NCI-H2107 (cell line): Measurements from ENCODE around the gene GALNS.

Experiments
- DNase-seq: peaks from one replicate; lab custom pipeline; 2025; lab: John Stamatoyannopoulos, UW

Gene GALNS

GRCh38 chr16:88770461-88771293, 86.1 kb downstream of the GALNS start:
- DNase-seq = no peak

- no peak for DNase-seq
These were observed 86.9 kb downstream of the GALNS start for GRCh38 chr16:88769617-88770460.

- no peak for DNase-seq
These were observed 88.5 kb downstream of the GALNS start for GRCh38 chr16:88768071-88768783.

- no peak for DNase-seq
These were observed 89.1 kb downstream of the GALNS start for GRCh38 chr16:88767546-88768070.

- DNase-seq = no peak
These were observed 89.8 kb downstream of the GALNS start for GRCh38 chr16:88766975-88767374.

GRCh38 chr16:88764913-88765349, 91.8 kb downstream of the GALNS start:
- DNase-seq = no peak

GRCh38 chr16:88764080-88764479, 92.7 kb downstream of the GALNS start:
- no peak for DNase-seq
